Measurements from ENCODE around the gene OSBPL2. TPM values are rescaled to one million over a fixed set of nuclear protein-coding genes. Genes with fewer than 3 reads are reported as not detected.

Gene OSBPL2
- total RNA-seq, 1 experiment from 2014 or later, result 36.9 TPM

DNA sequence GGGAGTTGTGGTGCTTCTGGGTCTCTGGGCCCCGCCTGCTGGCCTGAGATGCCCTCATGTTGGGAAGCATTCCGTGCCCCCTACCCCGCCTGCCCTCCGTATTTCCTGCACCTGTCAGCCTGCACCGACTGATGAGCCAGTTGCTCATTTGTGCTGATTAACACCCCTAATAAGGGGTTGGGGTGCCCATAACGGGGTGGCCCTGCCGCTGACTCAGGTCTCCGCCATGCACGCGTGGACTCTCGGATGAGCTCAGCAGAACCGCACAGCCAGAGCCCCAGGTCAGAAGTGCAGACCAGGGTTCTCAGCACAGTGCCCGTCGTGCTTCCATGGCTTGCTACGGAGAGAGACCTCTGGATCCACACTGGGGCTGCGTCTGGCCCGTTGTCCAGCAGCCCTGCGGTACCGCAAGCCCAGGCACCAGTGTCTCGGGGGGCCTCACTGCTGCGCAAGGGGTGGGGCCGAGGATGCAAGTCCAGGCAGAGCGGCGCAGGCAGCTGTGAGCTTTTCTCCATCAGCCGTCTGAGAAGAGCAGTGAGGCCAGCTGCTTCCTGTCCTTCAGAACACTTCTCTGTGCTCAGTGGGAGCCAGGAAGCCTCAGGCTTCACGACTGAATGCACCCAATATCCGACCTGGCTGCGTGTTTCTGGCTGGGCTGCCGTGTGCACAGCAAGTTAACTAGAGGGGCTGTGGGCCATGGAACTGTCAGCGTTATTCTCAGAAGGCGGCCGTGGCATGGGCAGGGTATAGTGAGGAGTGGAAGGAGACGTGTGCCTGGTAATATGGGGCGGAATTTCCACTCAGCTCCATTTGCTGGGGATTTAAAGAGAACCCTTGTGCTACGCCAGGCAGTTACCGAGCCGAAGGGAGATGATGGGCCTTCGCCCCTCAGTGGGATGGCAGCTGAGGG, 36.9 kb upstream of the OSBPL2 start:
- no peaks in the 10 kb centered on the region for H4K20me1 ChIP-seq (ENCODE audit: insufficient read depth)
- no peaks in the 10 kb centered on the region for H3K27me3 ChIP-seq (ENCODE audit: insufficient read depth, low read length)
- DNase-seq (ENCODE audit: low read depth, low spot score) (no peak), ATAC-seq (no peak)
- no peaks in the 10 kb centered on the region for H3K79me2 ChIP-seq (ENCODE audit: insufficient read depth, low read length)
- peaks cover 25 to 29% of the 10 kb centered on the region in 2 experiments; a peak in 3 of 4 replicates for H3K36me3 ChIP-seq (ENCODE audit: control insufficient read depth in 1 of 2, insufficient read depth in 2 of 2, low read length in 2 of 2)
- H3K27ac ChIP-seq (ENCODE audit: low read depth, low read length), result no peak overlapping the region
- RAD21 ChIA-PET (ENCODE audit: low non-redundant PET in 1 of 2, low total read pairs in 2 of 2, uncharacterized antibody in 2 of 2, unreplicated experiment in 2 of 2), result no interaction called here
- H3K4me2 ChIP-seq (ENCODE audit: low read length), result no peak overlapping the region
- POLR2A ChIA-PET, result no interaction called here
- H3K4me3 ChIP-seq (replicated peaks in 1 of 2; ENCODE audit: low read depth in 1 of 2, low read length in 2 of 2), result no peak overlapping the region
- TF ChIP-seq EGR1 (IDR thresholded peaks at IDR 0.05; ENCODE audit: low read depth), result no peak
- TF ChIP-seq POLR2A (IDR thresholded peaks at IDR 0.05; ENCODE audit: borderline replicate concordance, extremely low read depth, insufficient read depth, insufficient read length), result no peak
- TF ChIP-seq EZH2phosphoT487 (IDR thresholded peaks at IDR 0.05; ENCODE audit: borderline replicate concordance), result no peak
- no peak overlapping the region for H3K9ac ChIP-seq (ENCODE audit: low read length)
- no peaks in the 10 kb centered on the region for H3K9me3 ChIP-seq (ENCODE audit: control insufficient read depth in 1 of 2, insufficient read depth in 1 of 2, low read depth in 1 of 2, low read length in 2 of 2)
- no peaks in the 10 kb centered on the region for H3K9me2 ChIP-seq (ENCODE audit: insufficient read depth)
- H2AFZ ChIP-seq (ENCODE audit: low read depth, low read length, poor library complexity, severe bottlenecking), result no peak overlapping the region
- no TSS peak for BruUV-seq (replicated peaks)
- no peaks in the 10 kb centered on the region for H3K4me1 ChIP-seq (ENCODE audit: control insufficient read depth in 1 of 2, insufficient read depth in 2 of 2, low read length in 2 of 2)
- CTCF ChIA-PET, result no interaction called here
- intact Hi-C loops (cut with micrococcal nuclease), result no loop called here

DNA sequence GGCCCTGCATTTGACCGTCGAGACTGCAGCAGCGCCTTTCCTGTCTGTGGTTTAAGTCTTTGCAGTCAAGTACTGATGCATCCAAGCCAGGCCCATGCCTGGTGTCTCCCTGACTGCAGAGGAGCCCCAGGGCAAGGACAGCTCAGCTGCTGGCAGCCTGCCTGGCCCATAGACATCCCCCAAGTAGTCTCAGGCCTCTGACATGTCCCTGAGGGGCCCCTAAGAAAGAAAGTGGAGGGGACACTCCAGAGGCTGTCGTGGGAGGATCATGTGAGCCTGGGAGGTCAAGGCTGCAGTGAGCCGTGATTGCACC, 36.3 kb upstream of the OSBPL2 start:
- intact Hi-C loops (cut with micrococcal nuclease), result no loop called here
- H3K36me3 ChIP-seq (ENCODE audit: control insufficient read depth in 1 of 2, insufficient read depth in 2 of 2, low read length in 2 of 2), result peaks cover 24 to 29% of the 10 kb centered on the region in 2 experiments; a peak in 3 of 4 replicates
- H3K9me3 ChIP-seq (ENCODE audit: control insufficient read depth in 1 of 2, insufficient read depth in 1 of 2, low read depth in 1 of 2, low read length in 2 of 2), result no peaks in the 10 kb centered on the region
- H2AFZ ChIP-seq (ENCODE audit: low read depth, low read length, poor library complexity, severe bottlenecking), result no peak overlapping the region
- H3K9me2 ChIP-seq (ENCODE audit: insufficient read depth), result no peaks in the 10 kb centered on the region
- H3K27me3 ChIP-seq (ENCODE audit: insufficient read depth, low read length), result no peaks in the 10 kb centered on the region
- no peaks in the 10 kb centered on the region for H3K79me2 ChIP-seq (ENCODE audit: insufficient read depth, low read length)
- no peaks in the 10 kb centered on the region for H4K20me1 ChIP-seq (ENCODE audit: insufficient read depth)
- H3K9ac ChIP-seq (ENCODE audit: low read length), result no peak overlapping the region
- no peaks in the 10 kb centered on the region for H3K4me1 ChIP-seq (ENCODE audit: control insufficient read depth in 1 of 2, insufficient read depth in 2 of 2, low read length in 2 of 2)
- H3K4me3 ChIP-seq (replicated peaks in 1 of 2; ENCODE audit: low read depth in 1 of 2, low read length in 2 of 2), result no peak overlapping the region
- DNase-seq (ENCODE audit: low read depth, low spot score) (no peak), ATAC-seq (no peak)
- ChIA-PET CTCF (no interaction called here), RAD21 (ENCODE audit: low non-redundant PET in 1 of 2, low total read pairs in 2 of 2, uncharacterized antibody in 2 of 2, unreplicated experiment in 2 of 2) (no interaction called here), POLR2A (no interaction called here)
- no peak overlapping the region for H3K27ac ChIP-seq (ENCODE audit: low read depth, low read length)
- no peak for TF ChIP-seq EZH2phosphoT487 (IDR thresholded peaks at IDR 0.05; ENCODE audit: borderline replicate concordance)
- no TSS peak for BruUV-seq (replicated peaks)
- no peak overlapping the region for H3K4me2 ChIP-seq (ENCODE audit: low read length)

Measured in HCT116 (cell line).